CD4-positive, CD25-positive, alpha-beta regulatory T cell (primary cell): ENCODE data around the gene RNF213. TPM values are rescaled to one million over a fixed set of nuclear protein-coding genes. Genes with fewer than 3 reads are reported as not detected.

Source experiments
- ATAC-seq, 2 donors: fragments of 150-1000 bp; cut with Tn5 transposase; one replicate each; pipeline ENCODE4 v1.10.0; 2021; ENCODE audit warnings: low read depth in 2 of 2, moderate number of reproducible peaks in 2 of 2, moderate library complexity in 1 of 2
- DNase-seq, 3 donors: peaks; one replicate each; pipeline versions ENCODE4 v3.0.0 to v3.0.0-alpha.2; 2012 to 2022; ENCODE audit warnings: mixed read lengths in 1 of 3
- H3K27ac ChIP-seq: one replicate; pipeline ENCODE4 v1.7.0; 2013; ENCODE audit warnings: mild to moderate bottlenecking, low read length; ENCODE audit not compliant: insufficient read depth, poor library complexity, severe bottlenecking
- H3K27me3 ChIP-seq: one replicate; pipeline ENCODE4 v1.7.0; 2013; ENCODE audit warnings: low read length; ENCODE audit not compliant: control insufficient read depth, insufficient read depth
- H3K36me3 ChIP-seq: one replicate; pipeline ENCODE4 v1.7.0; 2013; ENCODE audit warnings: mild to moderate bottlenecking, low read length, moderate library complexity; ENCODE audit not compliant: control insufficient read depth, insufficient read depth
- H3K4me1 ChIP-seq: 2 replicates; pipeline ENCODE4 v1.7.0; 2013; ENCODE audit warnings: mild to moderate bottlenecking, low read length; ENCODE audit not compliant: insufficient read depth, control insufficient read depth, poor library complexity, severe bottlenecking
- H3K4me3 ChIP-seq: one replicate; pipeline ENCODE4 v1.7.0; 2013; ENCODE audit warnings: low read depth, mild to moderate bottlenecking, low read length, moderate library complexity
- H3K9me3 ChIP-seq, 2 experiments: 1 replicate in 1 of 2; 2 replicates in 1 of 2; pipeline ENCODE4 v1.7.0; 2013; ENCODE audit warnings: low read length in 2 of 2, mild to moderate bottlenecking in 1 of 2, moderate library complexity in 1 of 2; ENCODE audit not compliant: control insufficient read depth in 2 of 2
- H3K27ac Mint-ChIP-seq, 3 donors: one replicate each; pipeline ENCODE4 v1.8.0; 2020 to 2022; ENCODE audit warnings: mild to moderate bottlenecking in 3 of 3, mixed read lengths in 3 of 3, moderate library complexity in 2 of 3
- H3K27me3 Mint-ChIP-seq: one replicate; pipeline ENCODE4 v1.8.0; 2022; ENCODE audit warnings: mild to moderate bottlenecking, mixed read lengths
- H3K36me3 Mint-ChIP-seq: one replicate; pipeline ENCODE4 v1.8.0; 2020; ENCODE audit warnings: mixed read lengths
- H3K4me1 Mint-ChIP-seq, 4 donors: one replicate each; pipeline ENCODE4 v1.8.0; 2020 to 2022; ENCODE audit warnings: mixed read lengths in 4 of 4, mild to moderate bottlenecking in 1 of 4
- H3K4me3 Mint-ChIP-seq, 4 donors: one replicate each; pipeline ENCODE4 v1.8.0; 2020 to 2022; ENCODE audit warnings: mild to moderate bottlenecking in 4 of 4, mixed read lengths in 4 of 4, moderate library complexity in 3 of 4
- H3K9me3 Mint-ChIP-seq, 7 donors: one replicate each; pipeline ENCODE4 v1.8.0; 2020 to 2022; ENCODE audit warnings: mixed read lengths in 7 of 7, mild to moderate bottlenecking in 3 of 7, moderate library complexity in 2 of 7
- polyA plus RNA-seq, 4 donors: library from polyadenylated mRNA; unstranded; fragments of 300-500 nt; fragmentation: Illumina TruSeq; gene quantifications; one replicate each; pipeline ENCODE4 v1.2.3, GENCODE V29; 2021
- total RNA-seq: library from RNA; stranded (reverse); gene quantifications from one replicate; pipeline ENCODE4 v1.2.3, GENCODE V29; 2022

Gene RNF213
- total and polyA plus RNA-seq, 5 donors from 2014 or later, result 27.6 to 666 (median 32.4) TPM

DNA sequence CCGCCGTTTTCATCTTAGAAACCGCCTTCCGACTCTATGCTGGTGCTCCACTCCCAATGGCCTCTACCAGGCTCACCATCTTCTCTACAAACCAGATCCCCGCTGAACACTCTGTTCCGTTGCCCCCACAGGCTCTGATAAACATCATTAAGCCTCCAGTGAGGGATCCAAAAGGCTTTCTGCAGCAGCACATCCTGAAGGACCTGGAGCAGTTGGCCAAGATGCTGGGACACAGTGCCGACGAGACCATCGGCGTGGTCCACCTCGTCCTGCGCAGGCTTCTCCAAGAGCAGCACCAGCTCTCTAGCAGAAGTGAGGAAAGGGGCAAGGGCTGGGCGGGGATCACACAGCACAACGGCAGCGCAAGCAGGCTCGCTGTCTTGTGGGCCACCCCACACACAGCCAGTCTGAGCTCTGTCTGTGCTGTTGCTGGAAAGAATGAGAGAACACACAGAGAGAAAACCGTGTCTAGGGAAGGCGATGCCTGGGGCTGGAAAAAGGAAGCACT is 120.8 kb downstream of the RNF213 start:
- no peaks in the 10 kb centered on the region for H3K9me3 ChIP-seq
- Mint-ChIP-seq H3K27ac (peak overlapping the region in 2 of 3 donors; percentile 25 to 56), H3K27me3 (no peaks in the 10 kb centered on the region), H3K4me3 (no peak overlapping the region), H3K9me3 (peaks cover 0 to 1% (median 0%) of the 10 kb centered on the region in 7 donors), H3K4me1 (peaks cover 0 to 7% (median 0%) of the 10 kb centered on the region in 4 donors), H3K36me3 (peaks cover 75% of the 10 kb centered on the region)
- H3K36me3 ChIP-seq, result peaks cover 98% of the 10 kb centered on the region
- H3K4me3 ChIP-seq, result no peak overlapping the region
- H3K27ac ChIP-seq, result no peak overlapping the region
- ATAC-seq (no peak), DNase-seq (no peak)
- no peaks in the 10 kb centered on the region for H3K27me3 ChIP-seq
- no peaks in the 10 kb centered on the region for H3K4me1 ChIP-seq

DNA sequence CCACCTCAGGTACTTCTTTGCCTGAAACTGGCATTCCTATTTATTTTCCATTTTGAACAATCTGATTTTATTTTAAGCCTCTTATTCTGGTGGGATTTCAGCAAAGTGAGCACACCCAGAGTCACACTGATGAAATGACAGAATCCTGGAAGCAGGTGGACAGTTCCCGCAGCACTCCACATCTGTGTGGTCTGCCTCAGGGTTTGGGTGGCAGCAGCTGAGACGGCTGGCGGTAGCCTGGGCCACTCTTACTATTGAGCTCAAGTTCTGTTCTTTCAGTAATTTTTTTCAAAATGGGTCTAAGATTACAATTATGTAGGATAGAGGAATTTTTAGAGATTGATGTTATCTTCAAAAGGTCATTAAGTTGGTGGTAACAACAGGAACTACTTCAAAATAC is 121.8 kb downstream of the RNF213 start:
- Histone ChIP-seq H3K4me1 (no peaks in the 10 kb centered on the region), H3K27ac (no peak overlapping the region), H3K9me3 (no peaks in the 10 kb centered on the region), H3K4me3 (no peak overlapping the region), H3K36me3 (peaks cover 99% of the 10 kb centered on the region), H3K27me3 (no peaks in the 10 kb centered on the region)
- Mint-ChIP-seq H3K9me3 (peaks cover 0 to 1% (median 0%) of the 10 kb centered on the region in 7 donors), H3K36me3 (peaks cover 70% of the 10 kb centered on the region), H3K27ac (peak overlapping the region in 1 of 3 donors; percentile 32), H3K4me3 (no peak overlapping the region), H3K4me1 (peaks cover 0 to 7% (median 0%) of the 10 kb centered on the region in 4 donors), H3K27me3 (no peaks in the 10 kb centered on the region)
- DNase-seq (no peak), ATAC-seq (no peak)

- Mint-ChIP-seq H3K4me3 (no peak overlapping the region), H3K27me3 (no peaks in the 10 kb centered on the region), H3K36me3 (peaks cover 70% of the 10 kb centered on the region), H3K4me1 (peaks cover 0 to 7% (median 0%) of the 10 kb centered on the region in 4 donors), H3K27ac (peak overlapping the region in 1 of 3 donors; percentile 70), H3K9me3 (no peaks in the 10 kb centered on the region)
- H3K4me3 ChIP-seq, result no peak overlapping the region
- no peaks in the 10 kb centered on the region for H3K4me1 ChIP-seq
- DNase-seq (no peak), ATAC-seq (no peak)
- H3K9me3 ChIP-seq, result no peaks in the 10 kb centered on the region
- H3K36me3 ChIP-seq, result peaks cover 98% of the 10 kb centered on the region
- H3K27ac ChIP-seq, result no peak overlapping the region
- H3K27me3 ChIP-seq, result no peaks in the 10 kb centered on the region
These were observed 122.3 kb downstream of the RNF213 start for GRCh38 chr17:80382956-80383355.

- Histone ChIP-seq H3K36me3 (peaks cover 98% of the 10 kb centered on the region), H3K4me1 (no peaks in the 10 kb centered on the region), H3K27ac (no peak overlapping the region), H3K9me3 (no peaks in the 10 kb centered on the region), H3K27me3 (no peaks in the 10 kb centered on the region), H3K4me3 (no peak overlapping the region)
- DNase-seq (no peak), ATAC-seq (no peak)
- Mint-ChIP-seq H3K27ac (peak overlapping the region; percentile 76 to 88 (median 76)), H3K9me3 (no peaks in the 10 kb centered on the region), H3K27me3 (no peaks in the 10 kb centered on the region), H3K4me3 (no peak overlapping the region), H3K4me1 (peaks cover 0 to 7% (median 0%) of the 10 kb centered on the region in 4 donors), H3K36me3 (peaks cover 69% of the 10 kb centered on the region)
These were observed 123.7 kb downstream of the RNF213 start for GRCh38 chr17:80384078-80384960.

DNA sequence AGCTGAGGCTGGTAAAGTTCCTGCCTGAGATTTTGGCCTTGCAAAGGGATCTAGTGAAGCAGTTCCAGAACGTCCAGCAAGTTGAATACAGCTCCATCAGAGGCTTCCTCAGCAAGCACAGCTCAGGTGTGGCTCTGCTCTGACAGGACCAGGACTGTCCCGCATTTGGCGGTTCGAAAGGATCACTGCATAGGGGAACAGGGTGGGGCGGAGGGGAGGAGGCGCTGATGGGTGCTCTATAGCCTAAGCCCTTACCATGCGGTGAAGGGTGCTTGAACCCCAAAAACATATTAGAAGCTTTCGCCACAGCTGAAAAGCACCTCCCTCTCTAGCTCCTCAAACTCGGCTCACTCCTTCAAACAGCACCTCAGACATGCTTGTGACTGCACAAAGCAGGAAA is 124.4 kb downstream of the RNF213 start:
- peaks cover 0 to 7% (median 0%) of the 10 kb centered on the region in 4 donors for H3K4me1 Mint-ChIP-seq
- H3K9me3 Mint-ChIP-seq, result no peaks in the 10 kb centered on the region
- DNase-seq (no peak), ATAC-seq (peak in 1 of 2 donors; percentile 7)
- peak overlapping the region in 1 of 3 donors; percentile 76 for H3K27ac Mint-ChIP-seq
- no peaks in the 10 kb centered on the region for H3K27me3 Mint-ChIP-seq
- Histone ChIP-seq H3K4me3 (no peak overlapping the region), H3K36me3 (peaks cover 98% of the 10 kb centered on the region), H3K27me3 (no peaks in the 10 kb centered on the region), H3K4me1 (no peaks in the 10 kb centered on the region), H3K27ac (no peak overlapping the region), H3K9me3 (no peaks in the 10 kb centered on the region)
- H3K4me3 Mint-ChIP-seq, result no peak overlapping the region
- peaks cover 66% of the 10 kb centered on the region for H3K36me3 Mint-ChIP-seq

GRCh38 chr17:80386341-80386740 is 125.7 kb downstream of the RNF213 start:
- Mint-ChIP-seq H3K9me3 (no peaks in the 10 kb centered on the region), H3K27ac (peak overlapping the region in 1 of 3 donors; percentile 20), H3K27me3 (no peaks in the 10 kb centered on the region), H3K4me1 (peaks cover 0 to 7% (median 0%) of the 10 kb centered on the region in 4 donors), H3K4me3 (no peak overlapping the region), H3K36me3 (peaks cover 58% of the 10 kb centered on the region)
- no peaks in the 10 kb centered on the region for H3K4me1 ChIP-seq
- ATAC-seq (peak in 1 of 2 donors; percentile 10), DNase-seq (no peak)
- no peaks in the 10 kb centered on the region for H3K9me3 ChIP-seq
- peaks cover 98% of the 10 kb centered on the region for H3K36me3 ChIP-seq
- H3K27ac ChIP-seq, result no peak overlapping the region
- H3K4me3 ChIP-seq, result no peak overlapping the region
- no peaks in the 10 kb centered on the region for H3K27me3 ChIP-seq

DNA sequence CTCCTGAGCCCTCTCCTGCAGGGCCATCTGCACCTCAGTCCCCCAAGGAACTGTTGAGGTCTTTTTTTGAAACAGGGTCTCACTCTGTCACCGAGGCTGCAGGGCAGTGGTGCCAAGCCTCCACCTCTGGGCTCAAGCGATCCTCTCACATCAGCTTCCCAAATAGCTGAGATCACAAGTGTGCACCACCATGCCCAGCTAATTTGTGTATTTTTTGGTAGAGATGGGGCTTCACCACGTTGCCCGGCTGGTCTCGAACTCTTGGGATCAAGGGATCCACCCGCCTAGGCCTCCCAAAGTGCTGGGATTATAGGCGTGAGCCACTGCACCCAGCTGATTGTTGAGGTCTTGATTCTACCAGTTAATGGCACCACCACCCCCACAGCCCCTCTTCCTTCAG is 126.4 kb downstream of the RNF213 start:
- no peak overlapping the region for H3K4me3 Mint-ChIP-seq
- peaks cover 58% of the 10 kb centered on the region for H3K36me3 Mint-ChIP-seq
- no peaks in the 10 kb centered on the region for H3K27me3 ChIP-seq
- peak overlapping the region in 1 of 3 donors; percentile 48 for H3K27ac Mint-ChIP-seq
- DNase-seq (no peak), ATAC-seq (no peak)
- no peaks in the 10 kb centered on the region for H3K27me3 Mint-ChIP-seq
- H3K4me3 ChIP-seq, result no peak overlapping the region
- H3K4me1 ChIP-seq, result no peaks in the 10 kb centered on the region
- no peak overlapping the region for H3K27ac ChIP-seq
- peaks cover 0 to 7% (median 1%) of the 10 kb centered on the region in 4 donors for H3K4me1 Mint-ChIP-seq
- no peaks in the 10 kb centered on the region for H3K9me3 ChIP-seq
- H3K36me3 ChIP-seq, result peaks cover 98% of the 10 kb centered on the region
- no peaks in the 10 kb centered on the region for H3K9me3 Mint-ChIP-seq
